SU-DHL-6 (cell line): ENCODE data around the gene PUM1.

Experiments
- H2AFZ ChIP-seq: fragments of 200-600 bp; sonication (generic); 2 replicates; pipeline ENCODE4 v1.6.1; 2014; ENCODE audit warnings: low read depth, mild to moderate bottlenecking, moderate library complexity, mixed read lengths, antibody characterized with exemption, low read length; ENCODE audit not compliant: severe bottlenecking
- H3F3A ChIP-seq: fragments of 200-600 bp; shearing (Covaris generic); 2 replicates; pipeline ENCODE4 v1.6.0; 2016; ENCODE audit warnings: antibody characterized with exemption, mild to moderate bottlenecking; ENCODE audit not compliant: insufficient read depth
- H3K27ac ChIP-seq: fragments of 200-600 bp; sonication (generic); 2 replicates; pipeline ENCODE4 v1.5.1; 2016; ENCODE audit warnings: low read depth, mild to moderate bottlenecking, low read length, moderate library complexity, mixed read lengths
- H3K27me3 ChIP-seq: fragments of 200-600 bp; sonication (generic), shearing (Covaris generic); 2 replicates; pipeline ENCODE4 v1.6.0; 2014; ENCODE audit warnings: mild to moderate bottlenecking, low read length
- H3K36me3 ChIP-seq: fragments of 200-600 bp; sonication (generic); 2 replicates; pipeline ENCODE4 v1.6.1; 2014; ENCODE audit warnings: mild to moderate bottlenecking, low read length, mixed read lengths
- H3K4me2 ChIP-seq: fragments of 300-600, 200-600 bp; shearing (Covaris generic), sonication (generic); 2 replicates; pipeline ENCODE4 v1.6.0; 2014; ENCODE audit warnings: low read length, low read depth, mild to moderate bottlenecking; ENCODE audit not compliant: poor library complexity, severe bottlenecking
- H3K4me3 ChIP-seq: fragments of 200-600 bp; sonication (generic); 2 replicates; pipeline ENCODE4 v1.5.1; 2014; ENCODE audit warnings: antibody characterized with exemption, low read length, mild to moderate bottlenecking, mixed read lengths; ENCODE audit not compliant: insufficient read depth, poor library complexity, severe bottlenecking
- H3K79me2 ChIP-seq: fragments of 200-600 bp; sonication (generic); 2 replicates; pipeline ENCODE4 v1.6.1; 2014; ENCODE audit warnings: mild to moderate bottlenecking, low read length, moderate library complexity; ENCODE audit not compliant: insufficient read depth
- H3K9ac ChIP-seq: fragments of 200-600 bp; sonication (generic); 2 replicates; pipeline ENCODE4 v1.7.0; 2014; ENCODE audit warnings: mild to moderate bottlenecking, low read length
- H3K9me2 ChIP-seq: fragments of 200-600 bp; sonication (generic); replicated peaks from 2 replicates; pipeline ENCODE4 v1.6.1; 2014; ENCODE audit warnings: low read length; ENCODE audit not compliant: insufficient read depth
- H3K9me3 ChIP-seq: fragments of 200-600 bp; sonication (generic); 2 replicates; pipeline ENCODE4 v1.6.1; 2014; ENCODE audit warnings: low read length, mixed read lengths; ENCODE audit not compliant: insufficient read depth
- H4K20me1 ChIP-seq: fragments of 200-600 bp; sonication (generic); 2 replicates; pipeline ENCODE4 v1.6.1; 2014; ENCODE audit warnings: low read depth, mild to moderate bottlenecking, antibody characterized with exemption, low read length, moderate library complexity, mixed read lengths
- EZH2phosphoT487 ChIP-seq: fragments of 200-600 bp; sonication (generic), shearing (Covaris generic); conservative IDR thresholded peaks from 2 replicates; pipeline ENCODE4 v1.6.1; 2018; ENCODE audit warnings: mild to moderate bottlenecking, antibody characterized with exemption, low read length, moderate library complexity, mixed read lengths
- TF ChIP-seq, protein P1 (sequence below): fragments of 200-600 bp; sonication (generic); IDR thresholded peaks from one replicate; pipeline ENCODE4 v1.5.1; 2017; ENCODE audit warnings: antibody characterized with exemption, mild to moderate bottlenecking, low read length, moderate library complexity; ENCODE audit not compliant: insufficient read depth, poor library complexity, severe bottlenecking

Gene PUM1

GRCh38 chr1:30997463-30998057 is 68.0 kb downstream of the PUM1 start:
- no peak overlapping the region for H3K4me2 ChIP-seq
- no peaks in the 10 kb centered on the region for H3K9me2 ChIP-seq
- peaks cover 26% of the 10 kb centered on the region for H3K36me3 ChIP-seq
- H4K20me1 ChIP-seq, result 0 out of 2 replicates have a peak, but pooled peaks cover 7% of the 10 kb centered on the region
- H3F3A ChIP-seq, result no peaks in the 10 kb centered on the region; the same call in 1 of the 2 replicates
- TF ChIP-seq, protein P1, sequence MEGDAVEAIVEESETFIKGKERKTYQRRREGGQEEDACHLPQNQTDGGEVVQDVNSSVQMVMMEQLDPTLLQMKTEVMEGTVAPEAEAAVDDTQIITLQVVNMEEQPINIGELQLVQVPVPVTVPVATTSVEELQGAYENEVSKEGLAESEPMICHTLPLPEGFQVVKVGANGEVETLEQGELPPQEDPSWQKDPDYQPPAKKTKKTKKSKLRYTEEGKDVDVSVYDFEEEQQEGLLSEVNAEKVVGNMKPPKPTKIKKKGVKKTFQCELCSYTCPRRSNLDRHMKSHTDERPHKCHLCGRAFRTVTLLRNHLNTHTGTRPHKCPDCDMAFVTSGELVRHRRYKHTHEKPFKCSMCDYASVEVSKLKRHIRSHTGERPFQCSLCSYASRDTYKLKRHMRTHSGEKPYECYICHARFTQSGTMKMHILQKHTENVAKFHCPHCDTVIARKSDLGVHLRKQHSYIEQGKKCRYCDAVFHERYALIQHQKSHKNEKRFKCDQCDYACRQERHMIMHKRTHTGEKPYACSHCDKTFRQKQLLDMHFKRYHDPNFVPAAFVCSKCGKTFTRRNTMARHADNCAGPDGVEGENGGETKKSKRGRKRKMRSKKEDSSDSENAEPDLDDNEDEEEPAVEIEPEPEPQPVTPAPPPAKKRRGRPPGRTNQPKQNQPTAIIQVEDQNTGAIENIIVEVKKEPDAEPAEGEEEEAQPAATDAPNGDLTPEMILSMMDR, result no peak
- no peak for TF ChIP-seq EZH2phosphoT487
- H2AFZ ChIP-seq, result no peak overlapping the region
- H3K9me3 ChIP-seq, result no peaks in the 10 kb centered on the region
- no peak overlapping the region for H3K9ac ChIP-seq
- peaks cover 59% of the 10 kb centered on the region for H3K79me2 ChIP-seq
- H3K27me3 ChIP-seq, result no peaks in the 10 kb centered on the region
- H3K27ac ChIP-seq, result no peak overlapping the region
- no peak overlapping the region for H3K4me3 ChIP-seq

GRCh38 chr1:30995990-30996612 is 69.4 kb downstream of the PUM1 start:
- H3K4me3 ChIP-seq, result no peak overlapping the region
- H4K20me1 ChIP-seq, result peaks cover 14% of the 10 kb centered on the region; the same call in 1 of the 2 replicates
- H3K27ac ChIP-seq, result no peak overlapping the region
- TF ChIP-seq EZH2phosphoT487, result no peak
- TF ChIP-seq, protein P1, result no peak
- no peak overlapping the region for H2AFZ ChIP-seq
- H3K9me3 ChIP-seq, result no peaks in the 10 kb centered on the region
- H3K9me2 ChIP-seq, result no peaks in the 10 kb centered on the region
- H3K9ac ChIP-seq, result no peak overlapping the region
- peaks cover 34% of the 10 kb centered on the region for H3K36me3 ChIP-seq
- H3F3A ChIP-seq, result peaks cover under 1% of the 10 kb centered on the region; the same call in 1 of the 2 replicates
- H3K4me2 ChIP-seq, result no peak overlapping the region
- H3K27me3 ChIP-seq, result no peaks in the 10 kb centered on the region
- H3K79me2 ChIP-seq, result peaks cover 61% of the 10 kb centered on the region

DNA sequence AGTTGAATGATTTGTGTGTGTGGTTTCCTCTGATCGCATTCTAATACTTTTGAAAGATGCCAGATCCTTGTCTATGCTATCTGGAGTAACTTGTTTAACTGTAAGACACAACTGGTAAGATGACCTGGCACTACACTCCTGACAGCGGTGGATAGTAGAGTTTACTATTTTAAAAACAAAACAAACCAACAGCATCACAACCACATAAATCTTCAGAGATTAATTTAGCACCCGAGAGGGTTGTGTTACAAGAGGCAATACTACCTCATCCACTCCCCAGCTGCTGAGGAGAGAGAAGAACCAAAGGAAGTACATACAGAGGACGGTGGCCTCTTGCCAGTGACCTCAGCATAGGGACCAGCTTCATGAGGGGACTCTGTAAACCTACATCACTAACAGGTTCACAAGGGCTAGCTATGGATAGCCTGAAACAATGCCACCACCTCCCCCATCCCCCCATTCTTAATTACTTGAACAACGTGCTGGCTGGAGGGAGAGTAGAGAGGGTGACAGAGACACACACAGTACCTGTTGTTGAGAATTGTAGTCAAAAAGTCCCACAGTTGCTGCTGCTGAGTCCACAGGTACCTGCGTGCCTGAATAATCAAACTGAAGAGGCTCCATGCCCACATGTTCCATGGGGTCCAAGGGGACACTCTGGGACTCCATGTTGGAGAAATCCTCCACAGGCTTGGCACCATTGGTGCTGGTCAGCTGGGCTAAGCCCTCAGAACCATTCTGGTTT is 73.5 kb downstream of the PUM1 start:
- no peak overlapping the region for H3K9ac ChIP-seq
- peaks cover 44% of the 10 kb centered on the region for H3K36me3 ChIP-seq
- peaks cover 33% of the 10 kb centered on the region; the same call in 1 of the 2 replicates for H4K20me1 ChIP-seq
- H3K27ac ChIP-seq, result no peak overlapping the region
- no peaks in the 10 kb centered on the region for H3K9me3 ChIP-seq
- TF ChIP-seq, protein P1, result no peak
- TF ChIP-seq EZH2phosphoT487, result no peak
- H3K4me3 ChIP-seq, result no peak overlapping the region
- no peak overlapping the region for H3K4me2 ChIP-seq
- H3K9me2 ChIP-seq, result no peaks in the 10 kb centered on the region
- H2AFZ ChIP-seq, result no peak overlapping the region
- H3K27me3 ChIP-seq, result no peaks in the 10 kb centered on the region
- peaks cover 5% of the 10 kb centered on the region; the same call in 1 of the 2 replicates for H3F3A ChIP-seq
- H3K79me2 ChIP-seq, result peaks cover 82% of the 10 kb centered on the region
